GM18519 (cell line): Measurements from ENCODE around the gene RHBDD1.
"Not testable (repeated sequence)": the region's sequence is repeated elsewhere in the genome, so short reads cannot be mapped to it uniquely, and the experiment has no call there.

Source experiments
- ATAC-seq: cut with Tn5 transposase; IDR thresholded peaks from one replicate; pipeline ENCODE4 v1.9.1; 2021; ENCODE audit warnings: mild to moderate bottlenecking, moderate library complexity; ENCODE audit not compliant: unreplicated experiment, low FRiP score

RHBDD1 gene

GRCh38 chr2:226839951-226840350 is 4.1 kb downstream of the RHBDD1 start:
- ATAC-seq: no peak

GRCh38 chr2:226843001-226843400 is 7.1 kb downstream of the RHBDD1 start:
- not testable (repeated sequence) for ATAC-seq

GRCh38 chr2:226845386-226846116 is 9.7 kb downstream of the RHBDD1 start:
- peak; percentile 49 for ATAC-seq

- no peak for ATAC-seq
Measured at GRCh38 chr2:226847090-226847489, 11.2 kb downstream of the RHBDD1 start.

- no peak for ATAC-seq
Measured at GRCh38 chr2:226847511-226847910, 11.7 kb downstream of the RHBDD1 start.

- no peak for ATAC-seq
Measured at GRCh38 chr2:226849349-226849748, 13.5 kb downstream of the RHBDD1 start.

GRCh38 chr2:226850024-226850423 is 14.2 kb downstream of the RHBDD1 start:
- no peak for ATAC-seq

GRCh38 chr2:226855787-226856186 is 19.9 kb downstream of the RHBDD1 start:
- ATAC-seq: no peak

- ATAC-seq: no peak
Measured at GRCh38 chr2:226860087-226860486, 24.2 kb downstream of the RHBDD1 start.

- ATAC-seq: peak; percentile 85
Measured at GRCh38 chr2:226862623-226863022, 26.8 kb downstream of the RHBDD1 start.

GRCh38 chr2:226865273-226865672 is 29.4 kb downstream of the RHBDD1 start:
- no peak for ATAC-seq

GRCh38 chr2:226865710-226866109 is 29.9 kb downstream of the RHBDD1 start:
- no peak for ATAC-seq

GRCh38 chr2:226868331-226869162 is 32.7 kb downstream of the RHBDD1 start:
- no peak for ATAC-seq

- ATAC-seq: no peak
Measured at GRCh38 chr2:226869371-226869770, 33.5 kb downstream of the RHBDD1 start.

GRCh38 chr2:226873051-226873620 is 37.3 kb downstream of the RHBDD1 start:
- peak; percentile 71 for ATAC-seq

GRCh38 chr2:226873826-226874225 is 38.0 kb downstream of the RHBDD1 start:
- ATAC-seq: peak; percentile 3

GRCh38 chr2:226874749-226875148 is 38.9 kb downstream of the RHBDD1 start:
- no peak for ATAC-seq

GRCh38 chr2:226875438-226876225 is 39.8 kb downstream of the RHBDD1 start:
- ATAC-seq: no peak

- no peak for ATAC-seq
Measured at GRCh38 chr2:226877491-226877890, 41.6 kb downstream of the RHBDD1 start.

- no peak for ATAC-seq
Measured at GRCh38 chr2:226881287-226881686, 45.4 kb downstream of the RHBDD1 start.

- no peak for ATAC-seq
Measured at GRCh38 chr2:226882606-226883005, 46.8 kb downstream of the RHBDD1 start.
